ENCODE measurements around the gene GBP3.

GRCh38 chr1:89043940-89044339 lies 21.3 kb upstream of the GBP3 start:
- no peak for TF ChIP-seq CTCF (IDR thresholded peaks at IDR 0.05)
- TF ChIP-seq KDM1A (IDR thresholded peaks at IDR 0.05; ENCODE audit: low read depth): no peak
- no peak for TF ChIP-seq BCL3 (IDR thresholded peaks at IDR 0.05)
- TF ChIP-seq PHF8 (IDR thresholded peaks at IDR 0.05; ENCODE audit: borderline replicate concordance, low read depth): no peak
- no peak for TF ChIP-seq POLR2A (IDR thresholded peaks at IDR 0.05; ENCODE audit: low read length)
- no peak for TF ChIP-seq MAFK (IDR thresholded peaks at IDR 0.05; ENCODE audit: partially characterized antibody)
- TF ChIP-seq USF2 (IDR thresholded peaks at IDR 0.05): no peak
- TF ChIP-seq, protein P1, sequence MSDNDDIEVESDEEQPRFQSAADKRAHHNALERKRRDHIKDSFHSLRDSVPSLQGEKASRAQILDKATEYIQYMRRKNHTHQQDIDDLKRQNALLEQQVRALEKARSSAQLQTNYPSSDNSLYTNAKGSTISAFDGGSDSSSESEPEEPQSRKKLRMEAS (IDR thresholded peaks at IDR 0.05): no peak
- no peak for TF ChIP-seq MYC (IDR thresholded peaks at IDR 0.05; ENCODE audit: borderline replicate concordance, low read length)
- TF ChIP-seq EHMT2 (IDR thresholded peaks at IDR 0.05; ENCODE audit: low read depth): no peak
- TF ChIP-seq EP300 (IDR thresholded peaks at IDR 0.05): no peak
- no peak for TF ChIP-seq POLR2AphosphoS2 (conservative IDR thresholded peaks at IDR 0.05; ENCODE audit: low read length)
- TF ChIP-seq HOXA7 (CRISPR knock-in tag; IDR thresholded peaks at IDR 0.05): no peak
- no peak for TF ChIP-seq CHD2 (IDR thresholded peaks at IDR 0.05; ENCODE audit: low read length, partially characterized antibody)
